IPS DF 4.7 (cell line): ENCODE measurements around the gene PARVG.

ENCODE experiments used
- DNase-seq: peaks from one replicate; pipeline ENCODE4 v3.0.0-alpha.2; 2013; ENCODE audit warnings: low spot score; ENCODE audit errors: extremely low read depth

PARVG gene

GRCh38 chr22:44242946-44243724 lies 62.4 kb downstream of the PARVG start:
- no peak for DNase-seq

- DNase-seq, result no peak
Measured at GRCh38 chr22:44243761-44244160, 63.0 kb downstream of the PARVG start.

- no peak for DNase-seq
Measured at GRCh38 chr22:44244265-44244822, 63.6 kb downstream of the PARVG start.

- DNase-seq, result no peak
Measured at GRCh38 chr22:44245438-44245837, 64.7 kb downstream of the PARVG start.

GRCh38 chr22:44245867-44246266 lies 65.1 kb downstream of the PARVG start:
- no peak for DNase-seq

GRCh38 chr22:44246615-44247326 lies 66.0 kb downstream of the PARVG start:
- DNase-seq, result no peak

GRCh38 chr22:44247346-44247745 lies 66.6 kb downstream of the PARVG start:
- no peak for DNase-seq

- no peak for DNase-seq
Measured at GRCh38 chr22:44247923-44248892, 67.5 kb downstream of the PARVG start.

- no peak for DNase-seq
Measured at GRCh38 chr22:44248926-44249325, 68.2 kb downstream of the PARVG start.

- DNase-seq, result no peak
Measured at GRCh38 chr22:44249376-44250147, 68.8 kb downstream of the PARVG start.

GRCh38 chr22:44254811-44255210 lies 74.1 kb downstream of the PARVG start:
- no peak for DNase-seq

GRCh38 chr22:44256085-44256484 lies 75.4 kb downstream of the PARVG start:
- no peak for DNase-seq

- DNase-seq, result no peak
Measured at GRCh38 chr22:44256556-44257485, 76.1 kb downstream of the PARVG start.
